Posterior vena cava (tissue), 2 donors: Measurements from ENCODE around the gene CMIP. TPM values are rescaled to one million over a fixed set of nuclear protein-coding genes. Genes with fewer than 3 reads are reported as not detected.
A peak's percentile ranks its signal among the peaks of the same experiment; 100 is the strongest.

Experiments
- DNase-seq: peaks from one replicate; pipeline ENCODE4 v3.0.0-alpha.2; 2020; ENCODE audit warnings: low spot score
- intact Hi-C, 2 donors: fragments of 100-400 bp; cut with DNase I; formaldehyde crosslinking; loops; one replicate each; pipeline versions ENCODE4 v1.14.1 to v1.14.2; 2022 to 2023
- total RNA-seq, 2 donors: library from RNA; stranded (reverse); fragmentation: NEBNext Ultra II Directional; extraction: Animal tissue kit (Norgen Biotek cat#: 25700); gene quantifications; one replicate each; pipeline ENCODE4 v1.2.1, GENCODE V29; 2021
- donor health status: DM: yes; HTN: yes; CAD: no.
- donor health status: DM: yes; HTN: yes; CAD: no.

The CMIP gene
- total RNA-seq, 2 donors from 2014 or later = 38.2 to 45.2 TPM

GRCh38 chr16:81629034-81629802 is 184.6 kb downstream of the CMIP start:
- no peak for DNase-seq
- intact Hi-C loops = no loop called here

GRCh38 chr16:81629896-81630634 is 185.5 kb downstream of the CMIP start:
- intact Hi-C loops = no loop called here
- no peak for DNase-seq

- intact Hi-C loops = no loop called here
- DNase-seq = no peak
Measured at GRCh38 chr16:81630635-81631031, 186.0 kb downstream of the CMIP start.

- intact Hi-C loops = no loop called here
- DNase-seq = peak; percentile 90
Measured at GRCh38 chr16:81632392-81633146, 188.0 kb downstream of the CMIP start.

- no peak for DNase-seq
- intact Hi-C loops = no loop called here
Measured at GRCh38 chr16:81633147-81633619, 188.6 kb downstream of the CMIP start.

GRCh38 chr16:81633680-81634379 is 189.2 kb downstream of the CMIP start:
- DNase-seq = no peak
- intact Hi-C loops = no loop called here

GRCh38 chr16:81634380-81635062 is 189.9 kb downstream of the CMIP start:
- intact Hi-C loops = no loop called here
- DNase-seq = no peak

GRCh38 chr16:81635063-81635937 is 190.7 kb downstream of the CMIP start:
- intact Hi-C loops = no loop called here

GRCh38 chr16:81636298-81636993 is 191.8 kb downstream of the CMIP start:
- DNase-seq = no peak
- intact Hi-C loops = no loop called here

More at GRCh38 chr16:81635063-81635937, 190.7 kb downstream of the CMIP start:
- no peak for DNase-seq

- DNase-seq = no peak
- intact Hi-C loops = no loop called here
Measured at GRCh38 chr16:81637336-81638235, 193.0 kb downstream of the CMIP start.

GRCh38 chr16:81638286-81638945 is 193.8 kb downstream of the CMIP start:
- no peak for DNase-seq
- intact Hi-C loops = no loop called here

- DNase-seq = no peak
- intact Hi-C loops = no loop called here
Measured at GRCh38 chr16:81639348-81639747, 194.7 kb downstream of the CMIP start.

- intact Hi-C loops = no loop called here
- no peak for DNase-seq
Measured at GRCh38 chr16:81639931-81640680, 195.5 kb downstream of the CMIP start.

- intact Hi-C loops = no loop called here
Measured at GRCh38 chr16:81640681-81641070, 196.1 kb downstream of the CMIP start.

More at GRCh38 chr16:81640681-81641070, 196.1 kb downstream of the CMIP start:
- DNase-seq = no peak
